H1 (cell line): ENCODE results near the gene GTPBP1.

ENCODE experiments used
- TF ChIP-seq, protein P1 (sequence below), 3 experiments: IDR thresholded peaks; 1 replicate in 2 of 3; 2 replicates in 1 of 3; pipeline versions ENCODE4 v1.5.1 to v1.6.1; 2011; ENCODE audit warnings: low read length in 3 of 3, mild to moderate bottlenecking in 3 of 3, inconsistent platforms in 2 of 3, low read depth in 1 of 3, moderate library complexity in 1 of 3; ENCODE audit not compliant: insufficient read depth in 1 of 3; ENCODE audit errors: control extremely low read depth in 1 of 3
- TF ChIP-seq, protein P2 (sequence below): IDR thresholded peaks from 2 replicates; pipeline ENCODE4 v1.6.1; 2011; ENCODE audit warnings: low read length, improper control_type of control experiment

DNA sequence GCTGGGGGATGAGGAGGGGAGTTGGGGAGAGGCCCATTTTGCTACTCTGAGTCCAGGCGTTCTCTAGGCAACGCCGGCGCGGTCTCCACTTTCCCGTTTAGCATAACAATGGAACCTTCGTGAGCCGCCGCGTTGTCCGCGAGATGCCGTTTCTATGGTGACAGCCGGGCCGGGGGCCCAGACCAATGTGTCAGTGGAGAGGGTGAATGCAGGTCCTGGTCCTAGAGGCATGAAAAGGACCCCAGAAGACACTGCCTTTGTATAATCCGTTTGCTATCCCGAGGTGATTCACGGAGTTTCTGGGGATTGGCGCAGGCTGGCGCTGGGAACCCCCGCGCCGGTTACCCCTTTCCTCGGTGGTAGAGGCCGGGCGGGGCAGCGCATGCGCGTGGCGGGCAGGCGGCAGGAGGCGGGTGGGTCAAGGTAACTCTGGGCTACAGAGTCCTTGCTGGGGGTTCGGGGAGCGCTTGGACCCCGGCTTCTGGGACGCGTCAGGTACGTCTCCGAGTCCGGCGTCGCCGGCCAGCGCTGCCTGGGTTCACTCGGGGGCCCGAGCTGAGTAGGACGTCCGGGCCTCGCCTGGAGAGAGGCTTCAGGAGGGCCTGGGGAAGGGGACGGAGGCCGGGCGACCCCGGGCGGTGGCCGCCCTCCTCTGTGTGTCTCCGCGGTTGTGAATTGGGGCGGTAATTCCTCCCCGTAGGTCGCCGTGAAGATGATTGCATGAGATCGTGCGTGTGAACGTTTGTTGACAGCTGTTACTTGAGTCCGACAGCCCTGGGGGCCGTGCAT is 49.3 kb upstream of the GTPBP1 start, which contains the start of the genes CBY1 and FAM227A:
- TF ChIP-seq, protein P1, sequence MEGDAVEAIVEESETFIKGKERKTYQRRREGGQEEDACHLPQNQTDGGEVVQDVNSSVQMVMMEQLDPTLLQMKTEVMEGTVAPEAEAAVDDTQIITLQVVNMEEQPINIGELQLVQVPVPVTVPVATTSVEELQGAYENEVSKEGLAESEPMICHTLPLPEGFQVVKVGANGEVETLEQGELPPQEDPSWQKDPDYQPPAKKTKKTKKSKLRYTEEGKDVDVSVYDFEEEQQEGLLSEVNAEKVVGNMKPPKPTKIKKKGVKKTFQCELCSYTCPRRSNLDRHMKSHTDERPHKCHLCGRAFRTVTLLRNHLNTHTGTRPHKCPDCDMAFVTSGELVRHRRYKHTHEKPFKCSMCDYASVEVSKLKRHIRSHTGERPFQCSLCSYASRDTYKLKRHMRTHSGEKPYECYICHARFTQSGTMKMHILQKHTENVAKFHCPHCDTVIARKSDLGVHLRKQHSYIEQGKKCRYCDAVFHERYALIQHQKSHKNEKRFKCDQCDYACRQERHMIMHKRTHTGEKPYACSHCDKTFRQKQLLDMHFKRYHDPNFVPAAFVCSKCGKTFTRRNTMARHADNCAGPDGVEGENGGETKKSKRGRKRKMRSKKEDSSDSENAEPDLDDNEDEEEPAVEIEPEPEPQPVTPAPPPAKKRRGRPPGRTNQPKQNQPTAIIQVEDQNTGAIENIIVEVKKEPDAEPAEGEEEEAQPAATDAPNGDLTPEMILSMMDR (IDR thresholded peaks at IDR 0.05; ENCODE audit: control extremely low read depth in 1 of 3, insufficient read depth in 1 of 3, low read depth in 1 of 3, low read length in 3 of 3), result no peak
- TF ChIP-seq, protein P2, sequence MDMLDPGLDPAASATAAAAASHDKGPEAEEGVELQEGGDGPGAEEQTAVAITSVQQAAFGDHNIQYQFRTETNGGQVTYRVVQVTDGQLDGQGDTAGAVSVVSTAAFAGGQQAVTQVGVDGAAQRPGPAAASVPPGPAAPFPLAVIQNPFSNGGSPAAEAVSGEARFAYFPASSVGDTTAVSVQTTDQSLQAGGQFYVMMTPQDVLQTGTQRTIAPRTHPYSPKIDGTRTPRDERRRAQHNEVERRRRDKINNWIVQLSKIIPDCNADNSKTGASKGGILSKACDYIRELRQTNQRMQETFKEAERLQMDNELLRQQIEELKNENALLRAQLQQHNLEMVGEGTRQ, result no peak
